Measurements from ENCODE around the gene NOX3.
"Not testable (repeated sequence)": the region's sequence is repeated elsewhere in the genome, so short reads cannot be mapped to it uniquely, and the experiment has no call there.

Gene NOX3

DNA sequence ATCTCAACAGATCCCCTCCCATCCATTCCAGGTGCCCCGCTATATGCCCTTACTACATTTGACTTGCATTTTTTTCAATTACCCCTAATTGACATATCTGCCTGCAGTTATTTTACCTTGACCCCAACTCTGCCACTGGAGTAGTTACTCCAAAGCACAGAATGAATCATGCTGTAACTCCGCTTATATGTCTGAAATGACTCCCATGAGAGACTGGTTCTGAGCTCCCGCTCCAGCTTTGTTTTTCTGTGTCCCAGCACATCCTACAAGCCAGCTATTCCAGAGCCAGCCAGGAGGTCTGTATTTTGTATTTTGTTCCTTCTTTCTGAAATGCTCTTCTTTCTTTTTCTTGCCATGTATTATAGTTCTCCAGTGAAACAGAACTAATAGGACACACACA lies 10.9 kb upstream of the NOX3 start:
- DNase-seq: no peak

DNA sequence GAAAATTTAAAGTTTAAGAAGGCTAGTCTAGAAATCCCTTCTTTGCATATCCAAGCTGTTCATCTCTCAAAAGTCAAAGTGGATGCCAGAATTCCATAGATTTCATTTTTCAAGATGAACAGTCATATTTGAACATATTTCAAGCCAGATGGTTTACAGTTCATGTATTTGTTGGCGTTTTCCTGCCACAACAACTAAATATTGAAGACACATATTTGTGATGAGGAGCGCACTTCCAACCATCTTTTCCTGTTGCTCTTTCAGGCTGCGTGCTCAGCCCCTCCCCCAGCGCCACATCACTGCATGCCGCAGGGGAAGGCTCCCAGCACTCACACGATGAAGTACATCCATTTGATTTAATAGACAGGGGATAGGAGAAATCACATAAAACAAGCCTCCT lies 5.9 kb upstream of the NOX3 start:
- DNase-seq: no peak

DNA sequence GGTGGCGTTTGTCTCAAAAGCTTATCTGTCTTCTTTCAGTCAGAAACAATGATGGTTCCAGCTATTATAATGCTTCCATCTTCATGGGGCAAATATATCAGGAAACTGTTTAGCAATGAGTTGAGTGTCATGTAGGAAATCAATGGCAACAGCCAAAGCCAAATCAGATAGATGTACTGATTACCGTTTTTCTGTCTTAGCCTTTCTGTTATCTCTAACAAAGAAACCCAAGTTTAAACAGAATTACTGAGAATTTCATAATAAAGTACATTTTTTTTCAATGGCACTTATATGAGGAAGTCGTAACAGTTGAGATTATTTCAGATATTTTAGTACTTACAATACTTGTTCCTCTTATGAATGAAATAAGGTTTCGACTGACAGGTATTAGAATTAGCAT lies 1.2 kb downstream of the NOX3 start:
- DNase-seq: peak; percentile 50

DNA sequence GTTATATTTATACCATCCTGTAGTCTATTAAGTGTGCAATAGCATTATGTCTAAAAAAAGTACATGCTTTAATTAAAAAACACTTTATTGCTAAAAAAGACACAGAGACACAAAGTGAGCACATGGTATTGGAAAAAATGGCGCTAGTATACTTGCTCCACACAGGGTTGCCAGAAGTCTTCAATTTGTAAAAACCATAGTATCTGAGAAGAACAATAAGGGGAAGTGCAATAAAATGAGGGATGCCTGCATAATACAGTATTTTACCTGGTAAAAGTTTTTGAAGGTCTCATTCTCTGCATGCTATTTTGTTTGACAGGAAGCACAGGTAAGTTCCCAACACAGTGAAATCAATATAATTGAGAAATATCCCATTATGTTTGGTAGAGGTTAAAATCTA lies 1.6 kb downstream of the NOX3 start:
- DNase-seq: peak; percentile 46

DNA sequence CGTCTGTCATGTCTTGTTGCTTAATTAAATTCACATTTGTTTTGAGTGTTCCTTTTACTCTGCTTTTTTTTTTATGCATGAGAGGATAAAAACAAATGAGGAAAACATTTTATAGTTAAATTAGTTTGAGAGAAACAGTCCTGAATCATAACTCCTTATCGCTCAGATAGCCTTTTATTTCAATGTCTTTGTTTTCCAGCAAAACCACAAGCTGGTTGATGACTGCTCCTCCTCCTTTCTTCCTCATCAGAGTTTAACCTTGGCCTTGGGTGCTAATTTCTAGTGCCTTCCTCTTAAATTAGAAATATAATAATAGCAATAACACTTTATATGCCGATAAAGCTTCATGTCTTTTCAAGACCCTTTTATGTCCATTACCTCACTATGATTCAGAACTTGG lies 3.1 kb downstream of the NOX3 start:
- peak; percentile 43 for DNase-seq

DNA sequence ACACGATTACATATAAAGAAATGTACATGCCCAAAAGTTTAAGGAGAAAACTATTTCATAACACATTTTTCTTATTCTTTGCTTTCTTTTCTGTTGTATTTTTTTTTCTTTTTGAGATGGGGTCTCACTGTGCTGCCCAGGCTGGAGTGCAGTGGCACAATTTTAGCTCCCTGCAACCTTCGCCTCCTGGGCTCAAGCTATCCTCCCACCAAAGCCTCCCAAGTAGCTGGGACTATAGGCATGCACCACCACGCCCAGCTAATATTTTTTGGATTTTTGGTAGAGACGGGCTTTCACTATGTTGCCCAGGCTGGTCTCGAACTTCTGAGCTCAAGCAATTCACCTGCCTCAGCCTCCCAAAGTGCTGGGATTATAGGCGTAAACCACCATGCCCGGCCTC lies 4.1 kb downstream of the NOX3 start:
- not testable (repeated sequence) for DNase-seq

DNA sequence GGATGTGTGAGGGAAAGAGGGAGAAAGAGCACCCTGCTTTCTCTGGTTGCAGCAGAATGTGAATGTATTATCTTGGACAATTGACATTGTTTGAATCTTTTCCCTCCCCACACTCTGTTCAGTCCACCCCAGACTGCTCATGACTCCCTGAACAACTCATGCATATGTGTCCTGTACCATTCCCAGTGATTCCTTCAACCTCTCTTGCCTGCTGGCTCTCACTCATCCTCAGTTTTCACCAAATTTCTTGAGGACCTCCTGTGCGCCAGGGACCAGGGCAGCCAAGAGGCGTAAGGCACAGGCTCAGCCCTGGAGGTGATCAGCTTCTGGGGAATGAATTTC lies 5.4 kb downstream of the NOX3 start:
- DNase-seq: no peak

DNA sequence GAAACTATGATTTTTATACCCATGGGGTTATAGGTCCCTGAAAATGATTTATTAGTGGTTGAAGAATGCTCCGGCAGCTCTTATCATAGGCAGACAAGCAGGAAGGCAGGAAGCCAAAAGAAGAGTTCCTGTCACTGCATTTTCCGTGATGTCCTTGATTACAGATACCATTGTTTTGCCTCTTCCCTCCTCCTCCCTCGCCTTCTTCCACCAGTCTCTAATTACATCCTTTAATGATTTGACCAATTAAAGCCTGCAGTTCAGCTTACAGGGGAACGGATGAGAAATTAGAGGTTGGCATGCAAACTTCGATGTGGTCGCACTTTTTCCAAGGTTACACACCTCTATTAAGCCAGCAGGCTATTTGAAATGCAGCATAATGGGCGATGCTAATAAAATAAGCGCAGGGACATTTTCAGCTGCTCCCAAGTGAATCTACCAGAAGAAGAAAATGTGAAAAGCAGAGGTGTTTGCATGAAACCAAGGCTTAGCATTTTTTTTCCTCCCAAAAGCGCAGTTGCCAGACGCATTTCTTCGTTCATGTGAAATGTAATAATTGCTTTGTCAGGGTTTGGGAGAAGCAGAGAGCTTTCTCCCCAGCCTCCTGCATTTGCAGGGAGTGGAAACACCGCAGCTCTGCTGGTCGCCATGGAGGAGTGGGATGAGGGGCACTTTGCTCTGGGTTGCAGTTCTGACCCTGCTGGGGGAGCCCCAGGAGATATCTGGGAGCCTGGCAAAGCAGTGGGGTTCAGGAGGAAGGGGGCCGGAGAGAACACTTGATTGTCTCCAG lies 6.0 kb downstream of the NOX3 start:
- DNase-seq: peak; percentile 73

DNA sequence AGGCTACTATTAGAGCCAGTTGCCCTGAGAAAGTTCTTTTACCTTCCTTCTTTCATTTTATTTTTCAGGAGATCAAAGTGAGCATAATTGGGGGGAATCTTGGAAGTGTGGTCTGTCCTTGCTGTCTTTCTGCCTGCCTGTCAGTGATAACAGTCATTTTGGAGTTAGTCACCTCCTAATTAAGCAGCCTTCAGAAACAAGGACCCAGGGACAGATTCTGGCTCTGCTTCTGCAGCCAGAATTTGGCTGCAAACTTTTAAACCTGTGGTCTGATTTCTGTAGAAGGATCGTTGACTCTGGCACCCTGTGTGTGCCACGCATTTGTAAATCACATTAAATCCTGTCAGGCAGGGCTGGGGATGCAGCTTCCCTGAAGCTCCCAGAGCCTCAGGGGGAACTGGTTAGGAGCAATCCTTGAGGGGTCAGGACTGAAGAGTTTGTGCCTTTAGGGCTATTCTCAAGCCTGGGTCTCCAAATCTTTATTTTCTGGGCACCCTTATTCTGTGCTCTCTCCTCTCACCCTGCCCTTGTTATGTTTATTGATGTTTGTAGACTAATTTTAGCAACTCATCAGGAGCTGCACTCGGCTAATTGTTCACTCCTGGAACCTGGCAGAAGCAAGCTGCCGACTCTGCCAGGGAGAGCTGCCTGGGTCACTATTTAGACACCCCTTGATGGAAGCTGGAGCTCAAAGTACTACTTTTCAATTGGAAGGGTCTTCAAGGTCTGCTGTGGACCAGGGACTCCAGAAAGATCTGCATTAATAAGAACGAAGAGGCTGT lies 6.8 kb downstream of the NOX3 start:
- no peak for DNase-seq

DNA sequence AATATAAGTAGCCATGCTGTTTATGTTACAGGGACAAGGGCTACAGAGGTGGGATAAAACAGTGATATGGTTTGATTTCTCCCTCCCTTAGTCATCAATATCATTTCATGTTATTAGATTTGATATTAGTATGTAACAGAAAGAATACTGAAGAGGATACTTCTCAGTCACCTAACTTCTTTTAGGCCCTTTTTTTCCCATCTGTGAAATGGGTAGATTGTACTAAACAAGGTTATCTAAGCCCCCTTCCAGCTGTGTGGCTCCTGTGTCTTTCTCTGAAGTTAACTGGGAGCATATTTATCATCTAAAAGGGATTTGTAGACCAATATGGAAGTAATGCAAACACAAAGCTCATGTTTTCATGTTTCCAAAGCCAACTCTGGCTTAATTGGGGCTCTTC lies 7.7 kb downstream of the NOX3 start:
- DNase-seq: no peak

DNA sequence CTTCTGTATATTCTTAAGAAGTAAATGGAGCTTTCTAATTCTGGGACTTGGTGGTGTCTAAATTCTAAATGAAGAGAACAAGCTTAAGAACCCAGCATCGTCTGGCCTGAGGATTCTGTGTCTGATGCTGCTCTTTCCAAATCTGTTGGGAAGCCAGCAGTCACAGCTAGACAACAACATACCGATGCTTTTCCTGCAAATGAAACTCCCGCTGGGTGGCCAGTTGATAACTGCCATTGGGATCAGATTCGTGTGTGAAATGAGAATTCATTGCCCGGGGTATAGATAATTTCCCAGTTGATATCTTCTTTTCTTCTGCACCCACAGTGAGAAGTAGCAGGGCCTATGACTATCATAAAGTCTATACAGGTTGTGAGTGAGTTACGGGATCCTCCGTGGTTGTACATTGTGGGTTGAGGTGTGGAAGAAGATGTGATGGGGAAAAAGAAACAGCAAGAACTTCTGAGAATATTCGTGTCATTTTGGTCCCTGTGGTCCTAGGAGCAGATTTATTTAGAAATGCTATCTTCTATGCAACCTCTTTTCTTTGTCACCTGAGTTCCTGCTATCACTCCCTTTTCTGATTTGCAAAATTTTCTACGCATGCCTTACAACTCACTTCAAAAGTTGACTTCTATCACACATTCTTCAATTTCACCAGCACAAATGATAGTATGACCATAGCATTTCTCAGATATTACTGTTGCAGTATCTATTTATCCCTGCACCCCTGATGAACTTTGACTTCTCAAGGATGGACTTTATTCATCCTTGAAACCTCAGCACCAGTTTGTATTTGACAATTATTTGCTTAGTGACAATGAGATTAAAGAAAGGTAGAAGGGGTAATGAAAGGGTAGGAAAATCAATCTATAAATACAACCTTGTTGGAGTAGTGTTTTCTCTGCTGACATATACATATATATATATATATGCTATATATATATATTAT lies 10.4 kb downstream of the NOX3 start:
- no peak for DNase-seq

DNA sequence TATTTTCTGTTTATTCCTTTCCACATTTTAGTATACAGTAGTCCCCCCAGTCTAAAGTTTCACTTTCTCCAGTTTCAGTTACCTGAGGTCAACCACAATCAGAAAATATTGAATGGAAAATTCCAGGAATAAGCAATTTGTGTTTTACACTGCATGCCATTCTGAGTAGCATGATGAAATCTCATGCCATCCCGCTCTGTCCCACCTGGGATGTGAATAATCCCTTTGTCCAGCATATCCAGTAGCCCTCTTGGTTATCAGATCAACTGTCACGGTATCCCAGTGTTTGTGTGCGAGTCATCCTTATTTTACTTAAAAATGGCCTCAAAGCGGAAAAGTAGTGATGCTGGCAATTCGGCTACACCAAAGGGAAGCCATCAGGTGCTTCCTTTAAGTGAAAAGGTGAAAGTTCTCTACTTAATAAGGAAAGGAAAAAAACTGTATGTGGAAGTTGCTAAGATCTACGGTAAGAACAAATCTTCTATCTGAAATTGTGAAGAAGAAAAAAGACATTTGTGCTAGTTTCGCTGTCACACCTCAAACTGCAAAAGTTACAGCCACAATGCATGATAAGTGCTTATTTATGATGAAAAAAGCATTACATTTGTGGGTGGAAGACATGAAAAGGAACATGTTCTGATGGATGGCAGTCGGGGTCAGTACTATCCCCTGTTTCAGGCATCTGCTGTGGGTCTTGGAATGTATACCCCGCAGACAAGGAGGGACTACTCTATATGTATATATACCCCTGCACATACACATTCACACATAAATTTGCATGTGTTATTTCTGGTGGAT lies 11.3 kb downstream of the NOX3 start:
- DNase-seq: peak; percentile 43

DNA sequence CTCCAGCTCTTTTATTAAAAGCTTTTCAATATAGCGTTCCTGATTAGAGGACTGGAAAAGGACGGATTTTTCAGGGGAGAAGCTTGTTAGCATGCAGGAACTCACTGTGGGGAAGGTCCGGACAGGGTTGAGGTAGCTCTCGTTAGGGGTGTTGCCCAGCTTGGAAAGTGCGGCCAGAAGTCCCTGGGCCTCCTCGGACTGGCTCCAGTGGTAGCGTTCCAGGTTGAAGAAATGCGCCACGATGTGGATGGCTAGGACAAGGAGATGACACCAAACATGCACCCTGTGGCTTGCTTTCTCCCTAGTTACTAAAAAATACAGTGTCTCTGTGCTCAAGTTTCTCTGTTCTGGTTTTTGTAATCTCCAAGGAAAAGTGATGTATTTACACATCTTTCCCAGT lies 12.5 kb downstream of the NOX3 start:
- no peak for DNase-seq

DNA sequence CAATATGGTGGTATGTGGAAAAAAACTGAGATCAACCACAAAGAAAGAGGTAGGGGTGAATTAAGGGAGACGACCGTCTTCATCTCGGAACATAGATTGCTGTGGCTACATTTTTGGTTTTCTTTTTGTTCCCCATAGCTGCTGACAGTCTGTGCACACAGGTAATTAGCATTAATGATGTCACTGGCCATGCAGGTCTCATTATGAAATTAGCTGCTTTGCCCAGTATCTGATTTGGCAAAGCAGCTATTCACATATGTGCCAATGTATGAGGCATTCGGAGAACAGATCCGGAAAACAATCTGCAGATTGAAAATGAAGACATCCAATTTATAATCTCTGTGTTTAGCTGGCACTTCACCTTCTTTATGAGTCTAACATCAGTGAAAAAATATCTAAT lies 13.1 kb downstream of the NOX3 start:
- DNase-seq: no peak

DNA sequence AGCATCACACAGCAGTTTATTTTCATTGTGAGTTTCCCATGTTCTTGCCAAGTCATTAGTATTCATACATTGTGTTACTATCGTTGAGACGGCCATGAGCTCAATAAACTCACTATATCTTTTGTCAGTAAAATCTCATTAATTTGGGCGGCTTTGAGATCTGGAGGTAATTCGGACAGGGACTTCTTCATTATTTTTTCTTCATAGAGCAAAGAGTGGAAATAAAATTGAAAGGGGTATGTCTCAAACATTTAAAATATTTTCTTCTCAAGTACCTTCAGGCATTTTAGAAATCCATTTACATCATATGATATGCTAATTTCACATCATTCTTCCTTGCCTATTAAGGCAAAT lies 14.6 kb downstream of the NOX3 start:
- DNase-seq: no peak

DNA sequence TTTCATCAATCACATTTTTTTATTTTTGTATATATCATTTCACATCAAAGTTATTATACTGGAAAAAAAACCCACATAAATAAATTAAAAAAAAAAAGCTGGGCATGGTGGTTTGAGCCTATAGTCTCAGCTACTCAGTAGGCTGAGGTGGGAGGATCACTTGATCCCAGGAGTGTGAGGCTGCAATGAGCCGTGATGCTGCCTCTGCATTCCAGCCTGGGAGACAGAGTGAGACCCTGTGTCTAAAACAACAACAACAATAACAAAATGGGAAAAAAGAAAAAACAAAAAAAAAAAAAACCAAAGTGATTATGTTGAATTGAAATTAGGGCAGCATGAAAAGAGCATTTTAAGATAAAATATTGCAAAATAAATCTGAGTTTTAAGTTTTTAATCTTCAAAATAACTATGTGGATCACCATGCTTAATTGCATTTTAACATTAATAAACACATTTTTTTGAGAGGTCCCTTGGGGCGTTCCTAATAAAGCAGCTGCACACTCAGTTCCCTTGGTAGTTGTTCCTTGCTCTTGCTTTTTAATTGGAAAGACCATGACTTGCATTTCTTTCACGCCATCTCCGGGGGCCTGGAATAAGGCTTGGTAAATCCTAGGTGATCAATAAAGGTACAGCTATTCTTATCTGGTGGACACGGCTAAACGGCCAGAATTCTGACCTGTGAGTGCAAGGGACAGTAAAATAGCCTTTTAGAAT lies 15.1 kb downstream of the NOX3 start:
- DNase-seq: no peak

DNA sequence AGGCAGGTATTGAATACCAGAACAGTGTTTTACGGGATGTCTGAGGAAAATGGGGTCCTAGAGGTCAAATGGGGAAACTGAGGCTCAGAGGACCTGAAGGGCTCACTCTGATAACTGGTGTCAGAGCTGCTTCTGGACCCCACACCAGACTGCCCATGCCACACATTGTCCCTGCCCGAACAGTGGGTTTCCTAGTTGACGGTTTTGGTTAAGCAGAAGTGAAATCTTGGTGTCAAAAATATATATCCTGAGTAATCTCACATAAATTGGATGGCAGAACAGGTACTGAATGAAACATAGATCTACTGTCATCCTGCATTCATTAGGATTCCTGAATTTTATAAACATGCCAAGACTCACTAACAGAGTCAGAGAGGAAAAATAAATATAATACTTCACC lies 16.3 kb downstream of the NOX3 start:
- DNase-seq: no peak

DNA sequence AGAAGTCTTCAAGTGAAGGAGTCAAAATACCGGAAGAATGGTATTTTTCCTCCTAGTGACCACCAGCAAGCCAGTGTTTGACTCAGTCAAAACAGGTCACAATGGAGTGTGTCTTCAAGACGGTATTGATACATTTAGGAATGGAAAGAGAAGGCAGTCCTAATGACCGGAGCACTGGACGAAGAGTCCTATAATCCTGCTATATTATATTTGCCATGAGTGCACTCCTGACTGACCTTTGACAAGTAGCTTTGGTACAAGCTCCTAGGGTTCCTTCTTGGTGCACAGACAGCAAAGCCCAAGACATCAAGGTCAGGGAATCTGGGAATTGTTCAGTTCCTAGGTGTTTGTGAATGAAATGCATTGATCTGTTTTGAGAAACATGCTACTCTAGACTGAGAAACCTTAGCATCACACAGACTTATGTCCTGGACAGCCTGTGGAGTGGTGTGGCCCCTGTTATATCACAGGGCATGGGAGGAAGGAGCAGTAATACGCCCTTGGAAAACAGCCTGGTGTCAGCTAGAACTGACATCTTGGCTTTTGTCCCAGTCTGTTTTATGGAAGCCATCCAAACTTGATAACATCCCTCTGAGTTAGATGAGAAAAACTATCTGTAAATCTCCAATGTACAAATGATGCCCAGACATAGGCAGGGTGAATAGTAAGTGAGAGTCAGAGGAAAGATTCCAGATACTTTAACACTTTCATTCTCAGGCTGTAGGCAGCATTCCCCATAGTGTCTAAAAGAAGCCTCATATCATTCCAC lies 18.5 kb downstream of the NOX3 start:
- DNase-seq: no peak

DNA sequence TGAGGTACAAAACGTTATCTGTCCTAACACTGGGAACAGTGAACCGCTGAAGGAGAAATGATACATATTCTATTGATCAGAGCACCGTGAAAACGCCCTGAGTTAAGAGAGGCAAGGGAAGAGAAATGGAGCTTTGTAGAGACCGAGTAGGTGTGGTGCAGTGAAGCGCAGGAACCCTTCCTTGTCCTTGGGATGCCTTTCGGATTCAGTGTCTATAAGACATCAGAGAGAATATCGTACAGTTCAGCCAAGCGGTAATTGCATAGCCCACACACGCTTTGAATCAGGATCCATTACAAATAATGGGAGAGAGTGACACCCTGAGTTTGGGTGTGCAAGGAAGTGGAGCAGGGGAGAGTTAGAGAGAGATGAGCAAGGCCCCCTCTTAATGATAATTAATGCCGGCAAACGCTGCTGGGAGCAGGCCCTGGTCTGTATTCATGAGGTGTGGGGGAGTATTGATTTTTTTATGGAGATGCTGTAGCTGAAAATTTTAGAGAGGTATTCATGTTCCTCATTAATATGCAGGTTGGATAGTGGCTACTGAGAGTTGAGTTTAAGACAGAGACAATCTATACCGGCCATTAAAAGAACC lies 20.7 kb downstream of the NOX3 start:
- no peak for DNase-seq

DNA sequence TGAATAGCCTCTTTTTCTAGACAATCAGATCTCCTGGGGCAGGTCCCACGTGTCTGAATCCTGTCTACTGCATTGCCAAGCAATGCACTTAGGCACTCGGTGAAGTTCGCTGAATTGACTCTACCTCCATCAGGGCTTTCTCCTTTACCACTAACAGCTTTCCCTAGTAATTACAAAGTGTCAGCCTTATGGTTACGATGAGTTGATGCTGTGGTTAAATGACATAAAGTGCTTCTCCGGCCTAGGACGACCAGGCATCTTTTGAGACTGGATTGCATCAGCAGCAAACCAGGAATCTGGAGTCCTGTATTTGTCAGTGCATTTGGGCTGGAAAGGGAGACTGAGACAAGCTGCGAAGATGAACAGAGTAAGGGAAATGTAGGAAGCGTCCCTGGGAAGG lies 21.5 kb downstream of the NOX3 start:
- DNase-seq: no peak

DNA sequence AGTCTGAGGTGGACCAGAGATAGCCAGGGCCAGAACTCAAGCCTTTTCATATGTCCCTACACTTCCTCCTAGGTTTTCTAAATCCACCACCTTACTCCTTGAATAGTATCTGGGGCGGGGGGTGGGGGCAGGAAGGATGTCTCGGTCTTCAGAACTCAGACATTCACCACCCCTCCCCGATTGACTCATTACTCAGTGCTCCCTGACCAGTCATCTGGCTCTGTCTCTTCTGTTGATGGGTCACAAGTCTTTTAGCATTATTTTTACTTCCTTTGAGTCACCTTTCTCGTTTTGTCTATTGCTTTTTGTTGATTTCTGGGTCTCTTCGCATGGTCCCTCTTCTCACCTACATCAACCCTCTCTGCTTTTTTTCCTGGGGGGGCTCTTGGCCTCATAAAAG lies 23.3 kb downstream of the NOX3 start:
- DNase-seq: no peak

All from OCI-M1 (cell line).